GM21526 (cell line): ENCODE data around the gene AIFM3.
"Not testable (repeated sequence)": the region's sequence is repeated elsewhere in the genome, so short reads cannot be mapped to it uniquely, and the experiment has no call there.

Source experiments
- ATAC-seq: cut with Tn5 transposase; IDR thresholded peaks from one replicate; pipeline ENCODE4 v1.9.1; 2021; ENCODE audit warnings: moderate library complexity; ENCODE audit not compliant: unreplicated experiment, low FRiP score

Gene AIFM3

DNA sequence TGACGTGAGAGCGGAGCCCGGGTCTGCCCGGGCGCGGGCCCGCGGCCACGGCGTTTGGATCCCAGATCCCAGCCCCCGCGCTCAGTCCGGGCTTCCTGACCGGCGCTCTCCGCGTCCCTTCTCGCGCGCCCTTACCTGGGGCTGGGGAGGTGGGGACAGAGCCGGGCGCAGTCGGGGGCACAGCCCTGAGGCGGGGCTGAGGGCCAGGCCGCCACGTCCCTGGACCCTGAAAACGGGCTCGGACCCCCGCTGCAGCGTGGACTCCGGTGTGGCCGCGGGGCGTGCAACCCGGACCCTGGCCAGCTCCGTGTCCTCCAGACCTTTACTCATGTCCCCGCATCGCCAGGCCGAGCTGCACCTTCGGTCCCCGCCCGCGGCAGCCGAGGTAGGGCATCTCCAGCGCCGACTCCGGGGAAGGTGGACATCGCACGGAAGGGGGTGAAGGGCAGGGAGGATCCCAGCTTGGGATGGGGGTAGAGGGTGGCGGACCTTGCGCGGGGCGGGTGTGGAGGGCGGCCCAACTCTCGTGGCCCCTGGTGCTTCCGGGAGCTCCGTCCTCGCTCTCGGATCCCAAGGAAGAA, 9.9 kb upstream of the AIFM3 start:
- ATAC-seq: no peak

- ATAC-seq: no peak
These were observed 9.2 kb upstream of the AIFM3 start for GRCh38 chr22:20957683-20958431.

DNA sequence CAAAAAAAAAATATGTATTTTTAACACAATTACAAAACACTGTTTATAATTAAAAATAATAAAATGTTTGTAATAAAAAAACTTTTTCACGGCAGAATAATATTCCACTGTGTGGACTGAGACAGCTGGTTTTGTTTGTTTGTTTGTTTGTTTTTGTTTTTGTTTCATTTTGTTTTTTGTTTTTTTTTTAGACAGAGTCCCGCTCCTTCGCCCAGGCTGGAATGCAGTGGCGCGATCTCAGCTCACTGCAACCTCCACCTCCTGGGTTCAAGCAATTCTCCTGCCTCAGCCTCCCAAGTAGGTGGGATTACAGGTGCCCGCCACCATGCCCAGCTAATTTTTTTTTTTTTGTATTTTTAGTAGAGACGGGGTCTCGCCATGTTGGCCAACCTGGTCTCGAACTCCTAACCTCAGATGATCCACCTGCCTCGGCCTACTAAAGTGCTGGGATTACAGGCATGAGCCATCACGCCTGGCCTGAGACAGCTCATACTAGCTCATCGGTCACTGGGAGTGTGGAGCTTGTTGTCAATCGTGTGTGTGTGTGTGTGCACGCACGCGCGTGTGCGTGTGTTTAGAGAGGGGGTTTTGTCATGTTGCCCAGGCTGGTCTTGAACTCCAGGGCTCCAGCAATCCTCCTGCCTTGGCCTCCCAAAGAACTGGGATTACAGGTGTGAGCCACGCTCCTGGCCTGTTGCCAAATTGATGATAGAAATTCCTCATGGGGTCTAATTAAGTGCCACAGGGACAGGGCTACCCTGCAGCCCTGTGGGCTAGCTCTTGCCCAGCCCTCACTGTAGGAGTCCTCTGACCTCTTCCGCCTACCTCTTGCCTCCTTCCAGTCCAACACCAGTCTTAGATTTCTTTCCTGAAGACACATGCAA, 7.2 kb upstream of the AIFM3 start:
- no peak for ATAC-seq

GRCh38 chr22:20960609-20961008, 6.4 kb upstream of the AIFM3 start:
- no peak for ATAC-seq

GRCh38 chr22:20962491-20962945, 4.5 kb upstream of the AIFM3 start:
- ATAC-seq: no peak

- ATAC-seq: no peak
These were observed 3.6 kb upstream of the AIFM3 start for GRCh38 chr22:20963201-20964052.

- ATAC-seq: no peak
These were observed 2.8 kb upstream of the AIFM3 start for GRCh38 chr22:20964090-20964798.

DNA sequence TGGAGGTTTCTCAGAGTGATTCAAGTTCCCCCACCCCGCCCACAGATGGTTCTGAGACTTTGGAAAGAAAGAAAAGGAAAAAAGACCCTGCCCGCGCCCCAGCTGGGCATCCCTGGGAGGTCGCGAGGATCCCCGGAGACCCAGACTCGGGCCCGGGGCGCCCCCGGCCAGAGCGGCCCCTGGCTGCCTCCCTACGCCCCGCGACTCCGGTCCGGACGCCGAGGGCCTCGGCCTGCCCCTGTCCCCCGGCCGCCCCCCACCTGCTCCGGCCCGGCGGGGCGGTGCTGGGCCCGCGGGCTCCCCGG, 2.3 kb upstream of the AIFM3 start:
- no peak for ATAC-seq

DNA sequence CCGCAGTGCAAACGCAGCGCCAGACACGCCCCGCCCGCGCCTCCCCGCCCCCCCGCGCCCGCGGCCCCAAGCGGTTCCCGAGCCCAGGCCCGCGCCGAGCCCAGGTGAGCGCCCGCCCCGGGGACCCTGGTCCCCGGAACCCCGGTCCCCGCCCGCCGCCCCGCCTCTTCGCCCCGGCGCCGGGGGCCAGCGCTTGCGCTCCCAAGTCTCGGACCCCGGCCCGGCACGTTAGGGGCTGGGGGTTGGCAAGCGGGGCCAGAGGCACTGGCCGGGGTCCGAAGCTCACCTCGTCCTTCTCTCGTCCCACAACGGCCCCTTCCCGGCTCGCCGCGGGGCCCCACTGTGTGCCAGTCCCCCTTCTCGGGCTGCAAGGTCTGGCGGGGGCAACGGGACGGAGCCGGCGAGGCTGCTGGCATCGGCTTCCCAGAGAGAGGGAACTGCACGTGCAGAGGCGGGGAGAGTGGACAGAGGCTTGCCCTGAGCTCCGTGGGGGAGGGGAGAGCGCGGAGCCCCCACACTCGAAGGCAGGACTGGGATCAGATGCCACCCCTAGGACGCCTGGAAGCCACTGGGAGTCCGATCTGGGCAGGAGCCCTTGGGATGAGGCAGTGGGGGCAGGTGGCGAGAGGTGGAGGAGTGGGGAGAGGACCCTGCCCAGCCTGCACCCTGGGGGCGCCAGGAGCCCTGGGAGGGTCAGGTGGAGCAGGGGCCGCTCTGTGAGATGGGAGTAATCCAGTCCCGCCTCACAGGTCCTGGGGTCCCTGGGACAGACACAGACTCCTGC, 1.8 kb upstream of the AIFM3 start:
- no peak for ATAC-seq

GRCh38 chr22:20965888-20966855, 883 bp upstream of the AIFM3 start:
- no peak for ATAC-seq

DNA sequence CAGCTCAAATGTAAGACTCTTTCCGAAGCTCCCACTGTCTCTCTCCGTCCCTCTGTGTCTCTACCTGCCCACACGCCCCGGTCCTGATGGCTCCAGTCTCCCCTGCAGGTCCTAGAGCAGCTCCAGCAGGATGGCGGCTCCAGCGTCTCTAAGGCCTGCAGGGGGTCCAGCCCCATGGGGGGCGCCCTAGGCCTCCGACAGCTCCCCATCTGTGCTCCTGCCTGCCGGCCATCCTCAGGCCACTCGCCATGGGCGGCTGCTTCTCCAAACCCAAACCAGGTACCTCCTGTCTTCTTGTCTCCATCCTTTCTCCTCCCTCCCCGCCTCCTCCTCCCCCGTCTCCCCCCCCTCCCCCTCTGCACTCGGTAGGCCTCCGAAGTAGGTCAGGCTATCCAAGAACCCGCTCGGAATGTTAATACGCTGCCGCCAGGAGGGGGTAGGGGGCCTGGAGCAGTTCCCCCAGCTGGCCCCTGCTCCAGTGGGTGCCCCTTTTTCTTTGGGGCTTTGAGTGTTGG, 699 bp downstream of the AIFM3 start:
- no peak for ATAC-seq

DNA sequence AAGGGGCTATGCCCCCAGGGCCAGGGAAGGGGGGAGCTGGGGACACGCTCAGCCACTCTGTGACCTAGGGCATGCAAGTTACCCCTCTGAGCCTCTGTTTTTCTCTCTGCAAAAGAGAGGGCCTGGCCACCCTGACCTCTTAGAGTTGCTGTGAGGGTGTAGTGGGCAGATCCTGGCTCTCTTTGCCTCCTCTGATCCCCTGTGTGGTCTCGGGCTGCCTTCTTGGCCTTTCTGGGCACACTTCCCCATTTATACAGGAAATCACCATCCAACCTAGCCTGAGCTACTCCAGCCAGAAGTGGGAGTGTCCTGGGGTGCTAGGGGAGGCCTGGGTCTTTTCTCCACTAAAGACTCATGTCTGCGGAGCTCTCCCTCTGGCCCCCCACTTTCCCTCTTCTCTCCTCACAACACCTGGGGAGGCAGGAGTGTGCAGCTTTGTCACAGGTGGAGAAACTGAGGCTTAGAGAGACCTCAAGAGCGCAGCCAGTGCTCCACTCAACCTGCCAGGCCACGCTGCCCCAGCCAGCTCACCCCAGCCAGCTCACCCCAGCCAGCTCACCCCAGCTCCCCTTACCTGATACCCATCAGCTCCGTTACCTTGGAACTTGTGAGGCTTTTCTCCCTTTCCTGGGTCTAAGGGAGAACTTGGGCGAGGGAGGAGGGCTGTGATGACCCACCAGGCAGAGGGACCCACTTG, 1.4 kb downstream of the AIFM3 start:
- no peak for ATAC-seq

GRCh38 chr22:20970939-20971657, 4.0 kb downstream of the AIFM3 start:
- no peak for ATAC-seq

DNA sequence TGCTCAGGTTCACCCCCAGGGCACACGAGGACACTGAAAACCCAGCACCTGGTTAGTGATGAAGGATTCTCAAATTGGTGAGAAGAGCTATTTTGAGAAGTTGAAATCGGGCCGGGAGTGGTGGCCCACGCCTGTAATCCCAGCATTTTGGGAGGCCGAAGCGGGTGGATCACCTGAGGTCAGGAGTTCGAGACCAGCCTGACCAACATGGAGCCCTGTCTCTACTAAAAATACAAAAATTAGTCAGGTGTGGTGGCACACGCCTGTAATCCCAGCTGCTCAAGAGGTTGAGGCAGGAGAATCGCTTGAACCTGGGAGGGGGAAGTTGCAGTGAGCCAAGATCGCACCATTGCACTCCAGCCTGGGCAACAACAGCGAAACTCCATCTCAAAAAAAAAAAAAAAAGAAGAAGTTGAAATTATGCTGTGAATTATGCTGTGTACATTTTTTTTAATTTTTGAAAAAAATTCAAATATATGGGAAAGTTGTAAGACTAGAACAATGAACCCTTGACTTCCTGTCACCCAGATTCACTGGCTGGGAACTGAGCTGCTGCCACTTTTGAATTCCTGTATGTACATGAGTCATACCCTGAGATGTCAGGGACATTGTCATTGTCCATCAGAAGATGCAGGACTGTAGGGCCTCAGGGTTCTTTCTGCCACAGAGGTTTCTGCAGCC, 5.1 kb downstream of the AIFM3 start:
- ATAC-seq: not testable (repeated sequence)

- no peak for ATAC-seq
These were observed 6.0 kb downstream of the AIFM3 start for GRCh38 chr22:20972933-20973577.
